Cardiac muscle cell (in vitro differentiated cells and primary cell): ENCODE results near the gene CDH23. TPM values are rescaled to one million over a fixed set of nuclear protein-coding genes. Genes with fewer than 3 reads are reported as not detected.

Source experiments
- DNase-seq, 2 donors: peaks; one replicate each; pipeline versions ENCODE4 v3.0.0 to v3.0.0-alpha.2; 2010 to 2017; ENCODE audit warnings: low read depth in 1 of 2, low spot score in 1 of 2
- H3K27ac ChIP-seq: fragments of 200-600 bp; sonication (generic); 2 replicates; pipeline ENCODE4 v1.5.1; 2016
- H3K27me3 ChIP-seq: fragments of 200-600 bp; sonication (generic); 2 replicates; pipeline ENCODE4 v1.6.0; 2016; ENCODE audit warnings: control low read depth
- H3K36me3 ChIP-seq: fragments of 200-600 bp; sonication (generic); 2 replicates; pipeline ENCODE4 v1.5.1; 2016; ENCODE audit warnings: control low read depth
- H3K4me1 ChIP-seq: fragments of 200-600 bp; sonication (generic); 2 replicates; pipeline ENCODE4 v1.8.1; 2017; ENCODE audit warnings: low read depth, mild to moderate bottlenecking, mixed run types
- H3K4me3 ChIP-seq: fragments of 200-600 bp; sonication (generic); 2 replicates; pipeline ENCODE4 v1.5.1; 2016; ENCODE audit warnings: mild to moderate bottlenecking
- H3K9me3 ChIP-seq: fragments of 200-600 bp; sonication (generic); 2 replicates; pipeline ENCODE4 v1.5.1; 2017; ENCODE audit warnings: low read depth, mild to moderate bottlenecking, control low read depth
- polyA plus RNA-seq: library from polyadenylated mRNA; unstranded; fragments of >200 nt; fragmentation: Nextera tagmentation; extraction: Ambion mirVana; gene quantifications from 2 replicates; pipeline ENCODE4 v1.2.1, GENCODE V29; 2016
- total RNA-seq: library from RNA; depleted of rRNA; stranded (reverse); fragments of >200 nt; gene quantifications from 2 replicates; pipeline ENCODE4 v1.2.3, GENCODE V29; 2016
- TF ChIP-seq, protein P1 (sequence below): IDR thresholded peaks from 2 replicates; pipeline ENCODE4 v1.5.1; 2012; ENCODE audit warnings: low read depth, mild to moderate bottlenecking, low read length

CDH23 gene
- total and polyA plus RNA-seq, 2 experiments from 2014 or later: 0.05 to 0.51 TPM

DNA sequence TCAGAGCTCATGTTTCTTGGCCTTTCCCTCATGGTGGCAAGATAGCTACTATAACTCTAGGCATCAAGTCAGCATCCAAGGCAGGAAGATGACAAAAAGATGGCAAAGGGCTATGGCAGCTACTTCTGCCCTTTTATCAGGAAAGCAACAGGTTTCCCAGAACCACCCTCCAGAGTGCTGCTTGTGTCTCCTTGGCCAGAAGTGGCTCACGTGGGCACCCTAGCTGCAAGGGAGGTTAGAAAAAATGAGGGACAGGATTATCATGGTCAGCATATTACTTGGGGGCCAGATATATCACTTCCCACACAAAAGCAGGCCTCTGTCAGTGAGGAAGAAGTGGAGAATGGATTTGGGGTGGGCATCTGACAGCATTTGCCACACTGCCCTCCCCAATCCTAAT lies 347.1 kb downstream of the CDH23 start:
- no peak overlapping the region for H3K27ac ChIP-seq
- H3K4me3 ChIP-seq: no peak overlapping the region
- TF ChIP-seq, protein P1, sequence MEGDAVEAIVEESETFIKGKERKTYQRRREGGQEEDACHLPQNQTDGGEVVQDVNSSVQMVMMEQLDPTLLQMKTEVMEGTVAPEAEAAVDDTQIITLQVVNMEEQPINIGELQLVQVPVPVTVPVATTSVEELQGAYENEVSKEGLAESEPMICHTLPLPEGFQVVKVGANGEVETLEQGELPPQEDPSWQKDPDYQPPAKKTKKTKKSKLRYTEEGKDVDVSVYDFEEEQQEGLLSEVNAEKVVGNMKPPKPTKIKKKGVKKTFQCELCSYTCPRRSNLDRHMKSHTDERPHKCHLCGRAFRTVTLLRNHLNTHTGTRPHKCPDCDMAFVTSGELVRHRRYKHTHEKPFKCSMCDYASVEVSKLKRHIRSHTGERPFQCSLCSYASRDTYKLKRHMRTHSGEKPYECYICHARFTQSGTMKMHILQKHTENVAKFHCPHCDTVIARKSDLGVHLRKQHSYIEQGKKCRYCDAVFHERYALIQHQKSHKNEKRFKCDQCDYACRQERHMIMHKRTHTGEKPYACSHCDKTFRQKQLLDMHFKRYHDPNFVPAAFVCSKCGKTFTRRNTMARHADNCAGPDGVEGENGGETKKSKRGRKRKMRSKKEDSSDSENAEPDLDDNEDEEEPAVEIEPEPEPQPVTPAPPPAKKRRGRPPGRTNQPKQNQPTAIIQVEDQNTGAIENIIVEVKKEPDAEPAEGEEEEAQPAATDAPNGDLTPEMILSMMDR: no peak
- H3K9me3 ChIP-seq: no peaks in the 10 kb centered on the region
- DNase-seq: no peak
- H3K27me3 ChIP-seq: no peaks in the 10 kb centered on the region
- peaks cover 22% of the 10 kb centered on the region for H3K4me1 ChIP-seq
- H3K36me3 ChIP-seq: no peaks in the 10 kb centered on the region

GRCh38 chr10:71744897-71745663 lies 348.4 kb downstream of the CDH23 start:
- Histone ChIP-seq H3K9me3 (no peaks in the 10 kb centered on the region), H3K4me3 (no peak overlapping the region), H3K4me1 (peaks cover 24% of the 10 kb centered on the region), H3K27me3 (no peaks in the 10 kb centered on the region), H3K36me3 (no peaks in the 10 kb centered on the region), H3K27ac (peak overlapping the region; percentile 86)
- DNase-seq: no peak
- TF ChIP-seq, protein P1: no peak

DNA sequence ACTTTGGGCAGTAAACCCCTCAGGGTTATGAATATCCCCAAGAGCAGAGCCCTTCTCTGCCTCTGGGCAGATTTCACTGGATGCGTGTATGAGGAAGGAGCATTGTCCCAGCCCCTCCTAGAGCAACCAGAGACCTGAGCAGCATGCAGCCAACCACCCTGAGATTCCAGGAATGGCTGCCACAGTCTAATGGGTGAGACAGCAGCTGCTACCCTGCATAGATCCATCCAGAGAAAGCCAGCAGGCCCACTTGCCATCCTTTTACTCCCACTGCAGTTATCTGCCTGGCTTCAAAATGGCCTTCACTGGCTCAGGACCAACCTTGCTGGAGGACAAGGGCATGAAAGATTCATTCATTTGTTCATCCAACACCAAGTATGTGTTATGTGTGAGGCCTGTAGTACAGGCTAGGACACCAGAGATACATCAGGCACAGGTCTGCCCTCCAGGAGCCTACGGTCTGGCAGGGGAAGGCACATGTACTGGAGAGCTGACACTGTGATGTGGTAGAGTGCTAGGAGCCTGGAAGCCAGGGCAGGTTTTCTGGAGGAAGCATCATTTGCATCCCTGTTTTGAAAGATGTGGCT lies 349.0 kb downstream of the CDH23 start:
- no peak for DNase-seq
- Histone ChIP-seq H3K27me3 (no peaks in the 10 kb centered on the region), H3K36me3 (no peaks in the 10 kb centered on the region), H3K4me1 (peaks cover 24% of the 10 kb centered on the region), H3K27ac (peak overlapping the region; percentile 86), H3K4me3 (no peak overlapping the region), H3K9me3 (no peaks in the 10 kb centered on the region)
- TF ChIP-seq, protein P1: no peak

DNA sequence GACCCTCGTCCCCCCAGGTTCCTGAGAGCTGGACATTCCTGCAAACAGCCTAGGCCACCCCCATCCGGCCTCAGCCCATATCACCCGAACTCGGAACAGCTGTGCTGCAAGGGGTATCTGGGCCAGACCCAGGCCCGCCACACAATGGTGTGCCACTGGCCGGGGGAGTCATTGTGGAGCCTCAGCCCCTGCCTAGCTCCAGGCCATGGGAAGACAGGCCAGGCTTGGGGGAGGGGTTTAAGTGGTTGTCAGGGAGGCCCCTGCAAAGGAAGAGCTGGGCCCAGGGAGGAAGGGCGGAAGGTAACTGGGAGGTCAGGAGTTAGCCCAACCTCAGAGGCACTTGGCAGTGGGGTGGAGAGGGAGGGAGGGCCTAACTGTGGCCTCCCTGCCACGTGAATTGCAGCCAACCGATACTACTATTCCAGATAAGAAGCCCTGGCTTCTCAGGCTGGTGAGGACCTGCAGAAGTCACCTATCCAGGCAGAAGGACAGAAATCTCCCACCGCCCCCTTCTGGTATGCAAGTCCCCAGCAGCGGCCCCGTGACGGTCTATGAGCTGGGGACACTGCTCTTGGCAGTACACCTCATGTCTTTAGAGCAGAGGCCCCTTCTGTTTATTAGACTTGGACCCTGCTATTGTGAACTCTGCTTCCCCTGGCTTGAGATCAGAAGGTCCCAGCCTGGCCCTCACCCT lies 349.8 kb downstream of the CDH23 start:
- Histone ChIP-seq H3K4me3 (no peak overlapping the region), H3K9me3 (no peaks in the 10 kb centered on the region), H3K27ac (peak overlapping the region; percentile 86), H3K27me3 (no peaks in the 10 kb centered on the region), H3K36me3 (no peaks in the 10 kb centered on the region), H3K4me1 (peaks cover 24% of the 10 kb centered on the region)
- TF ChIP-seq, protein P1: no peak
- DNase-seq: peak; percentile 44 to 89

DNA sequence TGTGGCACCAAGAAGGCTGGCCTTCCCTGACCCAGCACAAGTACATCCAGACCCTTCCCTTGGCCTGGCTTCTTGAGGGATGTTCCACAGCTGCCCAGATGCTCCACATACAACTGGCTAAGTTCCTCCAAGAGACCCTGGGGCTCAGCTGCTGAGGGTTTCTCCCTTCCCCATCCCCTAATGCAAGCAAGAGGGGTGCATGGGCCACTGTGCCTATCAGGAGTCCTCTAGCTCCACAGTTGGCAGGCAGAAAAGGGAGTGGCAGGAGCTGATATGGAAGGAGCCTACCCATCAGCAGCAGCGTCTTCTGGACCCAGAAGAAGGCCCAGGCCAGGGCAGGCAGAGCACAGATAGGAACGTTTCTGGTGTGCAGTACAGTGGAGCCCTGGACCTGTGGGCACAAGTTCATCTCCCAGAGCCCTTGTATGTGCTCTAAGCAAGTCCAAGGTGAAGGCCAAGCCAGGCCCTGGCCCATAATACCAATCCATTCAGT lies 350.4 kb downstream of the CDH23 start:
- TF ChIP-seq, protein P1: no peak
- Histone ChIP-seq H3K4me3 (no peak overlapping the region), H3K27me3 (no peaks in the 10 kb centered on the region), H3K9me3 (no peaks in the 10 kb centered on the region), H3K36me3 (no peaks in the 10 kb centered on the region), H3K27ac (peak overlapping the region; percentile 86), H3K4me1 (peaks cover 24% of the 10 kb centered on the region)
- DNase-seq: no peak
